HG03095 (cell line): ENCODE measurements around the gene HLCS.

Experiments used
- ATAC-seq: cut with Tn5 transposase; IDR thresholded peaks from one replicate; pipeline ENCODE4 v1.9.1; 2021; ENCODE audit warnings: moderate library complexity; ENCODE audit not compliant: unreplicated experiment

HLCS gene

DNA sequence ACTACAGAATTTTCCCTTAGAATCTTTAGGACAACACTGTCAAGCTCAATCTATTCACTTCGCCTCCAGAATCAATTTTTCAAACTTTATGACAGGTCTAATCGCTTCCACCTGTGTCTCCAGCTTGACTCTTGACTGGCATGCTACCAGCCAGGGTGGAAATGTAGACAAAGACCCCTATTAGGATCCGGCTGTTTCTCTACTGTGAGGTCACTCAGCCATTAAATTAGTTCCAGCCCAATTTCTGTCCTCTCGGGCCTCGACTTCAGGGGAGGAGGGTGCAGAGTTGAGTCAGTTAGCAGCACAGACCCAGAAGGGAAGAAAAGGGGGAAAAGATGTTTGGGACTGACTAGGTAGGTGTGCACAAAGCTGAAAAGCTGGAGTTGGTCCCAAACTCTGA, 78.5 kb downstream of the HLCS start:
- ATAC-seq = no peak

DNA sequence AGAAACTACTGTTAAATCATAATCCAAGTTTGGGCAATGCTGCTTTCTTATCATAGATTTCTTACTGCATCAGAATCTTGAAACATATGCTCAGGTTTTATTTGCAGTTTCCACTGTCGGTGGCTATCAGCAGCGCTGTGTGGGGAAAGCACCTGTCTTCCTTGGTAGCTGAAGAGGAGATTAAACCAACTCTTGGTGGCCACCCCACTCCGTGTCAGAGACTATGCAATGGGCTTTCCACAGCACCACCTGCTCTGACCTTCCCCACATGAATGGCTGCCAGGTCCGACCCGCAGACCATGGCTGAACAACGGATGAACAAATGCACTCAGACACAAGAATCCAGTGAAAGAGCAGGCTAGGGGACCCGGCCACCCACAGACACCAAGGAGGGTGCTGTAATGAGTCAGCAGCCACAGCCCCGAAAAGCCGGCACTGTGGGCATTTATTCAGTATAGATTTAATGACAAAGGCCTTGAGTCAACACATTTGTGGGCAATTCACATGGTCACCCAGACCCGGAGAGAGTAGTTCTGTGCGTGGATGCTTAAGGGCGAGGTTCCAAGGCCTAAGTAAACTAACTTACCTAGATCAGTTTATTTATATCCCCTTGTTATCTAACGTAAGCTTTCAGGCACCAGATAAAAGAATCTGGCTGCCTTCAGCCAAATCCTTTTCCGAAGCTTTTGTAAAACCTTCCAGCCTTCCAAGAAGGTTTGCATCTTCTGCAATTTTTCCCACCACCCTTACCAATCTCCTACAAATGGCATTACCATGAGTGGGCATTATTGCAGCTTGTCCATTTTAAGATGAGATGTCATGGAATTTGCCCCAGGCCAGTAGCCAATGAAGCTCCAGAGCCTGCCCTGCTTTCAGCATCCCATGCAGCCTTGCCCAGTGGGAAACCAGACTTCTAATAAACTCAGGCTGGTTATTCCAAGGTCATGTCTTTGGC, 82.7 kb downstream of the HLCS start:
- no peak for ATAC-seq

DNA sequence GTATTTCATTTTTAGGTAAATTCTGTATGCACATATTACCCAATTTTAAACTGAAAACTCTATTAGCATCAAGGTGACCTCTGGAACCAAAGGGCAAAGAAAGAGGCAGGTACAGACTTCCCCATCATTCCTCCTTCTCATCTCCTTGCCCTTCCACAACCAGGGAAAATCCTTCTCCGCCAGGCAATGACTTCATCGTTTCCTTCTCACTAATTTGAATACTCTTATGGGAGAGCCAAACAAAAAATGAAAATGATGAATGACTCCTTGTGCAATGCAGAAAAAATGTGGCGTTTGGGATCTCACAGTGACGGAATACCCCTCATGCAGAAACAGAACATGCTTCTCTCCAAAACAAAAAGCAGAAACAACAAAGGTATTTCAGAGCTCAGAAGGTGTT, 83.7 kb downstream of the HLCS start:
- no peak for ATAC-seq

DNA sequence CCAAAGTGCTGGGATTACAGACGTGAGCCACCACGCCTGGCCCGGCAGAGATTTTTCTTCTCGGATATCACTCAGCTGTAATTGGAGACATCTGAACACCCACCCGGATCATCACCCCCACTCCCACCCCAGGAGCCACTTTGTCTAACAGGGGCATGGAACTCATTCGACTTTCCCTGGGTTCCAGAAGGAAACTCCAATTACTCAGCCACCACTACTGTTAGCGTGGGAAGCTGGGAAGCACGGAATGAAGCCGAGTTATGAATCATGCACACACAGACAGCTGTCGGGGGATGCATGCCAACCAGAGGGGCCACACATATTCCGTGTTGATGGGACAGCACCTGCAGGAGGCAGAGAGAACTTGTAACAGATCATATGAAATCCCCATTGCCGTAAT, 85.2 kb downstream of the HLCS start:
- ATAC-seq = no peak

DNA sequence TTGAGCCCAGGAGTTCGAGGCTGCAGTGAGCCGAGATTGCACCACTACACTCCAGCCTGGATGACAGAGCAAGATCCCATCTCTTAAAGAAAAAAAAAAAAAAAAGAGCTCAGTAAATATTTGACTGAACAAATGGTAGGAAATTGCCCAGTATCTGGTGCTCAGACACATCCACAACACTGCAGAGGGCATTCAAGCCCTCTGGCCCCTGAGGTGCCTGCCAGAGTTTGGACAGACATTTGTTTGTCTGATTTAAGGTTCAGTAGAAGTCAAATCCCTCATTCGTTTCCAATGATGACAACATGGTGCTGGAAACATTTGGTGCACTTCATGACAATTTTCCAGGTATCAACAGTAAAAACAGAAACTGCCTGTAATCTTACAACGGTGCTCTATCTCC, 86.6 kb downstream of the HLCS start:
- no peak for ATAC-seq

DNA sequence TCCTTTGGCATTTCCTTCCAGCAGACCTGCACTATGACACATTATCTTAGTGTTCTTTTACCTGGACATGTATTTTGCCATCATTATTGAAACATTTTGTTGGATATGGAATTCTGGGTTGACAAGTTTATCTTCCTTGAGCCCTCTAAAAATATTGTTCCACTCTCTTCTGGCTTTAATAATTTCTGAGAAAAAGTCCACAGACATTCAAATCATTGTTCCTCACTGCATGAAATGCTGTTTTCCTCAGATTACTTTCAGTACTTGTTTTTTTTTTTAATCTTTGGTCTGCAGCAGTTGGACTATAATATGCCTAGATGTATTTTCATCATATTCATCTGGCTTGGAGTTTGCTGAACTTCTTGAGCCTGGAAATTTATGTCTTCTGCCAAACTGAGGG, 88.7 kb downstream of the HLCS start:
- ATAC-seq = no peak

DNA sequence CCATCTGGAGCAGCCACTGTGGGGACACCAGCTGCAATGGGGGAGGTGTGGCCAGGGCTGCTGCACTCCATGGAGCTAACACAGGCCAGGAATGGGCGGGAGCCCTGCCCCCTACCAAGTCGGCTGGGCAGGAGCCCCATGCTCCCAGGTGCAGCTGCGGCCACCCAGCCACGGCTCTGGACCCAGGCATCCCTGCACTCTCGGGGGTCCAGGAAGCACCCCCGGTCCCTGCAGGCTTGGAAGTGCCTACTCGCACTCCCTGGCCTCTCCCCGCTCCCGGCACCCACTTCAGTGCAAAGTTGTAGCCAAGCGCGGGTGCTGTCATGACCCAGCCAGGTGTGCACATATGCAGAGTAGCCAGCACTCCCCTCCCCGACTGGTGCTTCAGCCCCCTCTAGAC, 91.8 kb downstream of the HLCS start:
- ATAC-seq = no peak

DNA sequence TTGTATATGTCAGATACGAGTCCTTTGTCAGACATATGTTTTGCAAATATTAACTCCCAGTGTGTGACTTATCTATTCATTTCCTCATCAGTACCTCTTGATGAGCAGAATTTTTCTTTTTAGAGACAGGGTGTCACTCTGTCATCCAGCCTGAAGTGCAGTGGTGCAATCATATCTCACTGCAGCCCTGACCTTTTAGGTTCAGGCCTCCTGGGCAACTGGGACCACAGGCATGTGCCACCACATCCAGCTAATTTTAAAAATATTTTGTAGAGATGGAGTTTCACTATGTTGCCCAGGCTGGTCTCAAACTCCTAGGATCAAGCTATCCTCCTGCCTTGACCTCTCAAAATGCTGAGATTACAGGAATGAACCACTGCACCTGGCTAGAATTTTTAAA, 93.0 kb downstream of the HLCS start:
- ATAC-seq = no peak

DNA sequence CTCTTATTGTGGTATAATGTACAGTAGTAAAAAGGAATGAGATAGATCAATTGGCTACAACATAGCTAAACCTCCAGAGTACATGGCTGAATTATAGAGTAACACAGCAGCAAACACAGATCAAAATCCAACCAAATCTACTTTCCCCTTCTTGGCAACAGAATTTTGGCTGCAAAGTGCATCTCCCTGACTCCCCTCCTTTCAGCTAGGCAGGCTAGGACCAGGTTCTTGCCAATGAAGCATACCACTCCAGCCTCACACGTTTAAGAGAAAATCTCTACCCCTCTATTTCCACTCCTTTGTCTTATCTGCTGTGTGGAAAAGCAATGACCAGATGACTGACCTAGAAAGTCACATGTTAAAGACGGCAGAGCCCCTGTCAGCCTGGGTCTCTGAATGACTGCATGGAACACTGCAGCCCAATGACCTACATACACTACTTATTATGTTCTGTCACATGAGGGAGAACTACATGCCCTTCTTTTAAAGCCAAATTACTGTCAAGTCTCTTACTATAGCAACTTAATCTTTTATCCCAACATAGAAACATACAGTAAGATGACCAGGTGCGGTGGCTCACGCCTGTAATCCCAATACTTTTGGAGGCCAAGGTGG, 99.1 kb downstream of the HLCS start:
- ATAC-seq = no peak

DNA sequence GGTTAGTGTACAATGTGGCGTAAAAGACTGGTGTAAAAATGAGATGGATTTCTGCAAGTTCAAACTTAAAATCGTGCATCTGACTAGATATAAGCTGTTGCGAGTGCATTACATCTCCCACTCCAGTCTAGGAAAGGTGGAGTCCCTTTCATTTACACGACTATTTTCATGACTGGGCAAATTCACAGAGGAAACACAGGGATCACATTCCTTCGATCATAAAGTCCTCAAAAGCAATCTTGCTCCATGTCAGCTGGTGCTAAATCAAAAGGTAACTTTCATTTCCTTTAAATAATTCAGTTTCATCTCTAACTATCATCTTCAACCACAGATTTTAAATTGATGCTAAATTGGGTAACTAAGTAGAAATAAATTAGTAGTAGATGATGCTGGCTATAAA, 100.0 kb downstream of the HLCS start:
- ATAC-seq = no peak

DNA sequence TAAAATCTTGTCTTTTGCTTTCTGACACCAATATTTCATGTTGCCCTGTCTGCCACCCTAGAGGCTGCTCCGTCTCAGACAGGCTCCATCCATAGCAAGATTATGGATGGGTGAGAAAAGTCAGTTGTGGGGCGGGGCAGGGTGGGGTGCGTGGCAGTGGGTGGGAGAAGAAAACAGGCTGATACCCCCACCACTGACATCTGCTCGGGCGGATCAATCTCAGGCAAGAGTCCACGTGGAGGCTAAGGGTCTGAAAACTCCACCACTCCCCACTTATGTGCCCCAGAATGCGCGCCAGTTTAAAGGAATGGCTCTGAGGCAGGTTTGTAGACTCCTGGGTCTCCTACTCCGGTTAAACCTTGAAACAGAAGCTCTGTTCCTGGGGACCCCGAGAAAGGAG, 101.5 kb downstream of the HLCS start:
- no peak for ATAC-seq

DNA sequence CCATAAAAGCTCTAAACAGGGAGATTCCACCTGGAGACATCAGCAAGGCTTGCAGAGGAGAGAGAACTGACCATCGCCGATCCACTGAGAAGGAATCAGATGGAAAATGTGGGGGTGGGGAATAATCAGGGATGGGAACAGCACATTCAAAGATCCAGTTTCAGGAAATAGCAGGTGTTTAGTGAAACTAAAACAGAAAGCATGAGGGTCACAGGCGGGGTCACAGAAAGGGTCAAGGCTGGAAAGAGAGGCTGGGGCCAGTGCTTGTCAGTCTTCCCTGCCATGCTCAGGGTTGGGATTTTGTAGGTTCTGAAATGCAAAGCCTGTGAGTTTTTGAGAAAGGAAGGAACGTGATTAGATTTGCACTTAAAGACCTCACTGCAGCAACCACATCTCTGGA, 103.2 kb downstream of the HLCS start:
- no peak for ATAC-seq

DNA sequence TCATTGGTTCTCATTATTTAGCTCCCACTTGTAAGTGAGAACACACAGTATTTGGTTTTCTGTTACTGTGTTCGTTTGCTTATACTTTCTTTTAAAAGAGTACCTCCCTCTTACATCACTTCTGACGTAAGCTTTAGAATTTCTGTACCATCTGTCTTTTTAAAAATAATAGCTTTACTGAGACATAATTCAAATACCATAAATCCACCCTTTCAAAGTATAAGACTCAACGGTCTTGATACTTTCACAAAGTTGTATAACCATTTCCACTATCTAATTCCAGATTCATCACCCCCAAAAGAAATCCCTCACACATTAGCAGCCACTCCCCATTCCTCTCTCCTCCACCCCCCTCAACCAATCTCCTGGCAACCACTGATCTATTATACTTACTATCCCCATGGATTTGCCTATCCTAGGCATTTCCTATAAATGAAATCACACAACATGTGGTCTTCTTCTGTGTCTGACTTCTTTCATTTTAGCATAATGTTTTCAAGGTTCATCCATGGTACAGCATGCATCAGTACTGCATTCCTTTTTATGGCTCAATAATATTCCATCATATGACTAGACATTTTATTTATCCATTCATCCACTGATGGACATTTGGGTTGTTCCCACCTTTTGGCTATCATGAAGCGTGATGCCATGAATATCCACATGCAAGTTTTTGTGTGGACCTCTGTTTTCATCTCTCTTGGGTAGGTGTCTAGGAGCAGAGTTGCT, 104.7 kb downstream of the HLCS start:
- no peak for ATAC-seq

DNA sequence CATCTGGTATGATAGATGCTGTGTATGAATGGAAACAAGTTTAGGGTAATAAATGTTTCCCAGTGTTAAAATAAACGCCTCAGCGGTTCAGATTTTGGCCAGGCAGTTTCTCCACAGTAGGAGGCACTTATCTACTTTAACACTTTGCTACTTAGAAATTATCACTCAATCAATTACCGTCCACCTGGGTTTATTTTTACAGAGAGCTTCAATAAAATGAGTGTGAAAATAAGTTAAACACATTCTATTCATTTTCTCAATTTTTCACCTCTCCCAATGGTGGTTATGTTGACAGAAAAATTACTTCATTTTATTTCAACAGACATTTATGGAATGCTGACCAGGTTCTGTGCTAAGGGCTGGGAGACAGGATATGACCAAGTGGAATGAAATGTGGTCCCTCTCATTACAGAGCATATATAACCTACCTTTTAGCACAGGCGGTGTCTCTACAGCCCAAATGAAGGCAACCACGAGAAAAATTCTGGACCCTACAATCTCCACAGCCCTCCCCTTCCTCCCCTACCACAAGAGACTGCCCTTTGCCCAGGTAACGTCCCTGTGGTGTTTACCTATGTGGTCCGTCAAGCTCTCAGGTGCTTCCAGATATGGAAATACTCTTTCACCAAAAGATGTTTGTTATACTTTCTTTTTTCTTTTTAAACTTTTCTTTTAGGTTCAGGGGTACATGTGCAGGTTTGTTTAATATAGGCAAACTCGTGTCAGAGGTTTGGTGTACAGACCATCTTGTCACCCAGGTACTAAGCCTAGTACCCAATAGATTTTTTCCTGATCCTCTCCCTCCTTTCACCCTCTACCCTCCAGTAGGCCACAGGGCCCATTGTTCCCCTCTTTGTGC, 105.5 kb downstream of the HLCS start:
- ATAC-seq = no peak

DNA sequence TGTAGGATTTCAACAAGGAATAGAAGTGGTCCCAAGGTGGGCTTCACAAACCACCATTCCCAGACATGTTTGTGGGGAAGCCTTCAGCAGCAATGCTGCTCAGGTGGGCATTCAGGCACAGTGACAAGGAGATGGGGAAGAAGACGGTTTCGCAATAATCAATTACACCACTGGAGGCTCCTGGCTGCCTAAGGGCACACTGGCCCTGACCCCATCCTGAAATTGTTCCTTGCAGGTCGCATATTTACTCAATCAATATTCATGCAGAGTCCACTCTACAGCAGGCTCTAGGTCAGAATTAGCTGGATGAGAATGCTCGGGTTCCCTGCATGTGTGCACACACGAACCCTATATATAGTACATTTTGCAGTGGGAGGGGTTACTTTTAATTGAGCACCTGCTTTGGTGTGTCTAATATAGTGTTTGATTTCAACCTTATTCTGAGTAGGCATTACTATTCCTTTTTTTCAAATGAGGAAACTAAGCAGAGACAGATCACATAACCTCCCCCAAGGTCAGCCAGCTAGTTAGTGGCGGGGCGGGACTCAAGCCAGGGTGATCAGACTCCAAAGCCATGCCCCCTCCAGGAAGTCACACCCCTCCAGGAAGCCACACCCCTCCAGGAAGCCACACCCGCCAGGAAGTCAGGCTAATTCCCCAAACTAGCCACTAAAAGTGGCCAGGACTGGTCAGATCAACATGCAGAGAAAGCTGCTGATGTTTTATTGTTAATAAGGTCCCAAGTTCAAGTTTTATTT, 106.5 kb downstream of the HLCS start:
- no peak for ATAC-seq

DNA sequence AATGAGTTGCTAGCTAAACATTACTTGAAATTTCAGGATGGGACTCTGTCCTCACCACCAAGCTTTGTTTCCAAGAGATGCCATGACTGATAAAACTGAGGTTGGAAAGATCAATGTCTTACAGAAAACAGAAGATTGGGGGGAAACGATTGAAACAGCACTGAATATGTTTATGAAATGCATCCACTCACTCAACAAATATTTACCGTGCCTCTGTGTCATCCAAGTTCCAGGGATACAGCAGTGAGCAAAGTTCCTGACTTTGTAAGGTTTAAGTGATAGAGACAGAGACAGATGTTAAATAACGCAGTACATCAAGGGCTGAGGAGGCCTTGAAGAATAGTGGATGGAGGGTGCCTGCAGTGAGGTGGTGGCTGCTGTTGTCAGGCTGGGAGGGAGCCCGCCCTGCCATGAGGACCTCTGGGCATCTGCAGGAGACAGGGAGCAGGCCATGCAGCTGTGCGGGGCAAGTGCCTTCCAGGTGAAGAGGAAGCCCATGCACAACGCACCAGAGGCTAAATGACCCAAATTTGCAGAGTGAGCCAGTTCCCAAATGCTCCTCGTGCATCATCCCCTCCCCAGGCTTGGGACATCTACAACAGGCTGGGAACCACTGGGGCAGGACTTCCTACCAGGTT, 108.0 kb downstream of the HLCS start:
- no peak for ATAC-seq

DNA sequence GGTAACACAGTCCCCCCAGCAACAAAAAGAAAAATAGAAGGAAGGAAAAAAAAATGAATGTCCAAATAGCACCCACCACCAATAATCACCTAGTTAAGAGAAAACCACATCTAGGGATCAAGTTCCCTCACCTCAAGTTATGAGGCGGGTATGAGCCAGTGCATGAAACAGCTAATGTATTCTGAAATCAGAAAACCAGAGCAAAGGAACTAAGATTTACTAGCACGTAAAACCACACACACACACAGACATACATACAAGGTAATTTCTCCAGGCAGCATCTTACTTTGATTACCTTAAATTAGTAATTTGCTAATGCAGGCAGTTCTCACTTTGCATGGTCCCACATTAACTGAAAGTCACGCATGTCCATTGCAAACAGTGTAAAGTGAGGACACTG, 109.8 kb downstream of the HLCS start:
- ATAC-seq = no peak

DNA sequence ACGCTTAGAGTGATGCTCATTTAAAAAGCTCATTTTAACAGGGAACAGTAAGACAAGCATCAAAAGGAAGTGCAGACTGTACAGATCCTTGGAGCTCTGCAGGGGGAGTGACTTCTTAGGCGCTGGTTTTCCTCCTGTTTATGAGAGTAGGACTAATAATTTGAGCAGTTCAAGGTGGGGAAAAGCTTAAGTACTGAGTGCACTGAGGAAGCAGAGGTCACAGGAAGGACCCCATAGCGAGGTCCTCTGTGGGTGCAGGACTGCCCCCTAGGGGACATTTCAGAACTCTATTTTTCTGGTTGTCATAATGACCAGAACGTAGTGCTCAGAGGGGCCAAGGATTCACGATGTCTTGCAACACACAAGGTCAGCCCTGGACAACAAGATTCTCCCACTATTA, 112.1 kb downstream of the HLCS start:
- ATAC-seq = no peak

DNA sequence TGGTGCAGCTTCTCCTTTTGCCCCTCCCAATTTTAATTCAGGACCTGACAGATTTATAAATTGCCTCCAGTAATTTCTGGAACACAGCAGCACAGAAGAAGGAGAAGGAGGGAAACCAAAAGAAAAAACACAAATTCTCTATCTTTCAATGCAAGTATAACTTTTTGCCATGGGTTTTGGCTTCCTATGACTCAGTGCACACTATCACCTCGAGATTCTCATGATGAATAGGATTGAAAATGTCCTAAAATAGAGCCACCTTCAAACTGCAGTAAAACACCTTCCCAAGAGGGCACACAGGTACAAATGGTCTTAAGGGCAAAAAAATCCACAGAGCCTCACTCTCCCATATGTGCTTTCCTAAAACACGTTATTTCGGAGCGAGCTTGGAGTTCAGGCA, 113.6 kb downstream of the HLCS start:
- ATAC-seq = no peak

DNA sequence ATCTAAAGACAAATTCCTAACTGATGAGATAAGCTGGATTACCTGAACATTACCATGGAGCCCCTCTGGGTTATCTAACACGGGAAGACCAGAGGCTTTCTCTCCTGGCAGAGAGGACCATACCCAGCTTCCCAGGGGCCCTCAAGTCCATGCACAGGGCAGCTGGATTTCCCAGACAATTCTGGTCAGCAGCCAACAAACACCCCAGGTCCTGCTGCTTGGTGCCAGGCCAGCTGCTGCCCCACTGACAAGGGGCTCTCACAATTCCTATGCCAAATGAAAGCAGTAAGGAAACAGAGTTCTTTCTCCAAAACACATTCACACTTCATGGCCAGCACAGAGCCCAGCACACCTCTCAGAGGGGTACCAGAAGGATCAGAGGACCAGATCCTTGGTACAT, 114.2 kb downstream of the HLCS start:
- ATAC-seq = no peak
